Sigmoid colon (tissue), 4 donors: ENCODE data around the gene CC2D2B.

ENCODE experiments used
- EP300 ChIP-seq, 4 donors: sonication (generic); formaldehyde crosslinking; IDR thresholded peaks; one replicate each; pipeline ENCODE4 v1.6.1; 2017; ENCODE audit warnings: antibody characterized with exemption in 4 of 4
- POLR2A ChIP-seq, 2 donors: fragments of 450-650 bp; IDR thresholded peaks; one replicate each; pipeline ENCODE4 v1.6.1; 2016; ENCODE audit warnings: antibody characterized with exemption in 2 of 2, mild to moderate bottlenecking in 2 of 2, moderate library complexity in 2 of 2
- POLR2AphosphoS5 ChIP-seq, 4 donors: sonication (generic); formaldehyde crosslinking; IDR thresholded peaks; one replicate each; pipeline ENCODE4 v1.6.1; 2017; ENCODE audit warnings: antibody characterized with exemption in 4 of 4
- TF ChIP-seq, protein P1 (sequence below), 4 experiments: fragments of 450-650 bp in 3 of 4; fragments of 200-600 bp in 1 of 4; IDR thresholded peaks; one replicate each; pipeline ENCODE4 v1.5.1; 2016 to 2019; ENCODE audit warnings: antibody characterized with exemption in 4 of 4, mild to moderate bottlenecking in 3 of 4, moderate library complexity in 2 of 4

DNA sequence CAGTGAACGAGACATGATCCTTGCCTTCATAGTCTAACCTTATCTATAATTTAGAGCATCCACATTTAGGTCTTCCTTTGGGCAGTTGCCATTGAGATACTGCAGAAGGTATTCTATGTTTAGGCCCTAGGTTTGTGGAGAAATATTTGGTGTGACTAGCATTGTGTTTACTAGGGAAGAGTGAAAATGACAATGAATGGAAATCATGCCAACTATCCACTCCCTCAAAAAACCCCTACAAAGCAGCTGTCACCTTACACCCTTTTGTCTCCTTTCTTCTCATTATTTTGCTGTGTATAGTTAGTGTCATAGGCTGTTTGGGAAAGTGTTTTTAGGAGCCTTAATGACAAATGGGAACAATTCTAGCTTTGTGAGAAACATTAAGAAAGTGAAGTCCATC lies 138.8 kb downstream of the CC2D2B start:
- TF ChIP-seq, protein P1, sequence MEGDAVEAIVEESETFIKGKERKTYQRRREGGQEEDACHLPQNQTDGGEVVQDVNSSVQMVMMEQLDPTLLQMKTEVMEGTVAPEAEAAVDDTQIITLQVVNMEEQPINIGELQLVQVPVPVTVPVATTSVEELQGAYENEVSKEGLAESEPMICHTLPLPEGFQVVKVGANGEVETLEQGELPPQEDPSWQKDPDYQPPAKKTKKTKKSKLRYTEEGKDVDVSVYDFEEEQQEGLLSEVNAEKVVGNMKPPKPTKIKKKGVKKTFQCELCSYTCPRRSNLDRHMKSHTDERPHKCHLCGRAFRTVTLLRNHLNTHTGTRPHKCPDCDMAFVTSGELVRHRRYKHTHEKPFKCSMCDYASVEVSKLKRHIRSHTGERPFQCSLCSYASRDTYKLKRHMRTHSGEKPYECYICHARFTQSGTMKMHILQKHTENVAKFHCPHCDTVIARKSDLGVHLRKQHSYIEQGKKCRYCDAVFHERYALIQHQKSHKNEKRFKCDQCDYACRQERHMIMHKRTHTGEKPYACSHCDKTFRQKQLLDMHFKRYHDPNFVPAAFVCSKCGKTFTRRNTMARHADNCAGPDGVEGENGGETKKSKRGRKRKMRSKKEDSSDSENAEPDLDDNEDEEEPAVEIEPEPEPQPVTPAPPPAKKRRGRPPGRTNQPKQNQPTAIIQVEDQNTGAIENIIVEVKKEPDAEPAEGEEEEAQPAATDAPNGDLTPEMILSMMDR (IDR thresholded peaks at IDR 0.05) = no peak
- TF ChIP-seq POLR2A (IDR thresholded peaks at IDR 0.05) (no peak), EP300 (IDR thresholded peaks at IDR 0.05) (no peak), POLR2AphosphoS5 (IDR thresholded peaks at IDR 0.05) (no peak)
